Anterior cingulate cortex (tissue), 58 donors: ENCODE data around the gene KIRREL3.

Experiments
- DNase-seq, 58 donors: peaks; one replicate each; lab custom pipeline; 2025; lab: John Stamatoyannopoulos, UW

KIRREL3 gene

DNA sequence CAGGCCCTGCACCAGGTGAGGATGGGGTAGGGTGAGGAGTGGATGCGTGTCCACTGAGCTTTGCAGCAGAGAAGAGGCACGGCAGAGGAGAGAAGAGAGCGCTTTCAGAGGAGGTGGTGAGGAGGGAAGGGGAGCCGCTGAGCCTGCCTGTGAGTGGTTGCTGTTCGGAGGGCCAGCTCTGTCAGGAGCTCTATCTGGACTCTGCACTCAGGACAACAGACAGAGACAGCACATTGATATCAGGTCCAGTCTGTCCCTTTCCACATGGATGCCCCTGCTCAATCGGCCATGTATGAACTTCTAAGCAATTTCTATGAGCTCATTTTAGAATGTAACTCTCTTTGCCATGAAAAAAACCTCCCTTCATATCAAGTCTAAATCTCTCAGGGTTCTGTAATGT, 158.6 kb downstream of the KIRREL3 start:
- no peak for DNase-seq

DNA sequence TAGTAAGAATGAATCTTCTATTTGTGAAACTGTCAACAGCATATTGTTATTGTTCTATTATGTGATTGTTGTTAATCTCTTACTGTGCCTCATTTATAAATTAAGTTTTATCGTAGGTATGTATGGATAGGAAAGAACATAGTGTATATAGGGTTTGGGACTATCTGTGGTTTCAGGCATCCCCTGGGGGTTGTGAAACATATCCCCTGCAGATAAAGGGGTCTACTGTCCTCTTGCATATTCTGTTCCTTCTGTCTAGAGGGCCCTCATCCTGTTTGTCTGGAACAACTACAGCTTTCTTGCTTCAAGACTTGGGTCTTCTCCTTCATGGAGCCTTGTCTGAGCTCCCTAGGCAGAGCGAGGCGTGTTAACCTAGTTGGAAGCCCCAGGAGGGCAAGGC, 159.6 kb downstream of the KIRREL3 start:
- no peak for DNase-seq

DNA sequence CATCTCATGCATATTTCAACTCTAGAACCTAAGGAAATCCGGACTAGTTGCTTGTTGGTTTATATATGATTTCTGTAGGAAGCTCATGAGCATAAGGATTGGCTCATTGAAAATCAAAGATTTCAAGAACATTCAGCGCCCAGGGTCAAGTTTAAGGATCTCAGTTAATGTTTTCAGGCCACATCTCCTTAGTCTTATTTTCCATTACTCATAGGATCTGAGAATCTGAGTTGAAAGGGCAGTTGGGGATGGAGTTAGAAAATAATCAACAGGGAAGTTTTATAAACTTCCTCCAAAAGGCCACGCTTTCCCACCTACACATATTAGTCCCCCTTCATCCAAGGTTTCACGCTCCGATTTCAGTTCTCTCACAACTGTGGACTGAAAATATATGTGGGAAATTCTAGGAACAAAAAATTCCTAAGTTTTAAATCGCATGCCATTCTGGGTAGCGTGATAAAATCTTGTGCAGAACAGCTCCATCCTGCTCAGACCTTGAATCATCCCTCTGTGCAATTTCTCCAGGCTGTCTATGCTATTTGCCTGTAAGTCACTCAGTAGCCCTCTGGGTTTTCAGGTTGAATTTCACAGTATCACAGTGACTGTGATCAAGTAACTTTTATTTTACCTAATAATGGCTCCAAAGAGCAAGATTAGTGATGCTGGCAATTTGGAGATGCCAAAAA, 160.2 kb downstream of the KIRREL3 start:
- DNase-seq = no peak

DNA sequence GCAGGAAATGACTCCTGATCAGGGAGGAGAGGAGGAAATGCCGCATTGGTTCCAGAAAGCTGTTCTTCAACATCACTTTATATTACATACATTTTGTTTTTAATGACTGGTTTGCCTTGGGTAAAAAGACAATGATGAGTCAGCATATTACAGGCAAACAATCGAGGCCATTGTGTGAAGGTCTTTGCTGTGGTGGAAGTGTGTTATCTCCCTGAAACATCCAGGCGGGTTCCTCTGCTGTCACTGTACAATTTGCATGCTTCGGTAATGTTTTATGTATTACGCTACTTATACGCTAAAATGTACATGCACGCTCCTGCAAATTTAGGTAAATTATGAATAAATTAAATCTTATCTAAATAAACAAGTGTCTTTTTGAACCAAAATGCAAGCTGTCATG, 161.1 kb downstream of the KIRREL3 start:
- peak in 14 of 58 donors; percentile 4 to 58 (median 21) for DNase-seq

DNA sequence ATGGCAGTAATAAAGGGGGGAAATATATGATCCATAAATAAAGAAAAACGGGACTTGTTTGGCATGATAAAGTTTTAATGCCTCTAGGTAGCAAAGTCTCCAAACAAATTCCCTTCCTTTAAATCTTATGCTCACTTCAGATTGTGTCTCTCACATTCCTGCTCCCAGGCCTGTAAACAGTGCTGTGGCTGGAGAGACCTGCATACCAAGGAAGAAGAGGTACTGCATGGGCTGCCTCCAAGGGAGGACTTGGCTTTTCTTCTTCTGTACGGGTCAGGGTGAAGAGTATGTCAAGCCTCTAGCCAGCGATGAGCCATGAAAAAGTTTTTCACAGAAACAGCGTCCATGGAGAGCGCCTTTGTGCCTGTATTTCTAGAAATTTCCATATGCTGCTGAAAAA, 161.8 kb downstream of the KIRREL3 start:
- DNase-seq = no peak

DNA sequence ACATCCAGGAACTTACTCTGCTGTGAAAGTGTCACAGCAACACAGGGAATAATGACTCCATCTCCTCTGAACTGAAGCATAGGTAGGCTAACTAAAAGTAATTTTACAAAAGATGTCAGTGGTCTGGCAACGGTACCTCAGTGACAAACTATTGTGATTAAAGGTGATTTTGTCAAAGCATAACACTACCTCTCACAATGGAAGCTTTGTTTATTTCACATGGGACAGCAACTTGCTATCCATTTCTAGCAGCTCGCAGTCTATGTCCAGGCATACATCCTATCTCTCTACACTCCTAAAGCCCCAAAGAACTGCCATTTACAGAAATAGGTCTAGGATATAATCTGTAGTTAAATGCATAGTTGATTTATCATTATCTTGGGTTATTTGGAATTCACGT, 163.0 kb downstream of the KIRREL3 start:
- no peak for DNase-seq

DNA sequence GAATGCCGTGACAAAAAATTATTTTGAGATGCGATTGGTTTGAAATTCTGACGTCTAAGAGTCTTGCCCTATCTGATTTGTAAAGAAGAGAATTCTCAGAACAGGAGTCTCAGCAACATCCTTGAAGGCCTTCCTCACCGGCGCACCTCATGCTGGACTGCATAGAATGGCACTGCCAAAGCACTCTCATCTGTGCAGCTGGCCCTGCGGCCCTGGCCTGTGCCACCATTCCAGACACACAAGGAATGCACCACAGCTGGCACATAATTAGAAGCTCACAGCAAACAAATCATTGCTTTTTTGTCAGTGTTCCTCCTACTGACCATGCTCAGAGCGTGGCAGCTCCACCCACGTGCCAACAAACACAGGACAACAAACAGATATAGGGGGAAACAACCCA, 166.0 kb downstream of the KIRREL3 start:
- peak in 15 of 58 donors; percentile 4 to 51 (median 18) for DNase-seq

DNA sequence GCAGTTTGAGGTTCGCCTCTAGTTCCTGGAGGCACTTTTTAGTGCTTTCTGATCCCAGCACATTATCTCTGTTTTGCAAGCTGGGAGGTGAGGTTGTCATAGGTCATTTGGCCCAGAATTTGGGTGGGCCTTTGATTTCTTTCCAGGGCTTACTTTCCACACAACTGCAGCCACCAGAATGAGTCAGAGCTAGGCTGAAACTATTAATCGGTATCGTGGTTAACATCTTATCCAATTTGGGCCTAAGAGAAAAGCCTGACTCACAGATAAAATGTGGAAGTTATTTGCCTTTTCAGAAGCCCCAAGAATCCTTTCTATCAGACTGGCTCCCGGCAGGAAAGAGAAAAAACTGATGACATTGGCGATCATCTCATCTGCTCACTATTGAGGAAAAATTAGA, 166.4 kb downstream of the KIRREL3 start:
- no peak for DNase-seq

DNA sequence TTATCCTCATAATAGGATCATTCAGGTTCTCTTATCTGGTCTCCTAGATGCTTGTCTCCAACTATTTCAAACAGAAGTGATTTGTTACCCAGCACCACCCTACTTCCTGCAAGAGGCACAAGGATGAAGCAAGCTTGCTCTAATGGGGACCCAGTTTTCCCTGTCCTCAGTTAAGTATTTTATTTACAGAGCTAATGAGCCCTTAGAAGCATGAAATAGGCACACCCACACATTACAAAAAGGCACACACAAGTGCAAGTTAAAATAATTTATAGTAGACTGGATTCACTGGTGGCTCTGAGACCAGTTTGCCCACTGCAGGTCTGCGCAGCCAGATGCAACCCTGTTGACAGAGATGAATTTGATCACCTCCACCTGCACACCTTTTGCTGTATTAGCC, 167.5 kb downstream of the KIRREL3 start:
- no peak for DNase-seq

DNA sequence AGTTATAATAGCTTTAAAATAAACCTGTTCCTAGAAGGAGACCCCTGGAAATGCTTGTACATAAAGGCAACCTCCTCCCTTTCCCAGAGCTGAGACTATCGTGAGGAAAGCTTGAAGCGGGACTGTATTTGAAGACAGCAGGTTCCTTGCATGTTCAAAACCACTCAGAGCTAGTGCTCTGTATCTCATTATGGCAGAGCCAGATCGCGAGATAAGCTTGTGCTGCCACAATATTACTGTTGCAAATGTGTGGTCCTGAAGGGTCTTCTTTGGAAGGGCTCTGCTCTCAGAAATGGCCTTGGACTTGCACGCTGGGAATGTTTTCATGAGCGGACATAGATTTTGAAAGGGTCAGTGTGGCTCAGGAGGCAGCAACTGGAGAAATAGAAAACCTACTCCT, 168.2 kb downstream of the KIRREL3 start:
- DNase-seq = no peak

DNA sequence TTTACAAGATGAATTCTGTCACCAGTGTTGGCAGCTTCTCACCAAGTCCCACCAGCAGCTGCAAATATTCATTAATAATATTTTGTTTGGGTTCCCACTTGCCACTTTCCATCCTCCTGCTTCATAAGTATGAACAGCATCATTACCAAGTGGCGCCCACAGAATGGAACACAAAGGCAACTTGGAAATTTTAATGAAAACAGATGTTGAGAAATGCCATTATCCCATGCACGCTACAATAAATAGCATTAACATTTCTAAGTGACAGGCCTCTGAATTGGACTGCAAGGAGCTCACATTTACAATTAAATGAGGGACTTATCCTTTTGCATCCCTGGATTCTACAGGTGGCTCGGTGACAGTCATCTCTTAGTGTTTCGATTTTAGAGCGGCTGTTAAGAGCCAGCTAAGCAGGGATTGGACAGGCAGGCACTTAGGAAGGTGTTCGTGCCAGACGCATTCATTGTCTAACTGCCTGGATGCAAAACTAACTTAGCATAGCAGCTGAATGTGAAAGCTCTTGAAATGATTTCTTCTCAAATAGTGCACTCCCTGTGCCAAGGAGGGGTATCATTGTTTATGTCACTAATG, 170.3 kb downstream of the KIRREL3 start:
- no peak for DNase-seq

DNA sequence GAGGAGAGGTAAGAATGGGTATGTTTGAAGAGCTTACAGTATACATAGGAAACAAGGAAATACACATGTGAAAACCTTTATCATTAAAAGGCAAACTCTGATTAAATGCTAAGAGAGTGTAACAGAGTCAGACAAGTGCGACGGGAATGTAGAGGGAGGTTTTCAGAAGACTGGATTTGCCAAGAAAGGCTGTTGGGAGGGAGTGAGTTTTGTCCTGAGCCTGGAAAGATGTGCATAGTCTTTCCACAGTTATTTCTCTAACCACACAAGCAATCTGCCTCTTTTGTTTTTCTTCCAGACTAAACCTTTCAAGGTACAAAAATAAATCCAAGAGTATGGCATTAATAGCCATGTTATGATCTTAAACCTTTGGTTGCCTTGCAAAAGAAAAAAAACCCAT, 170.9 kb downstream of the KIRREL3 start:
- DNase-seq = no peak

DNA sequence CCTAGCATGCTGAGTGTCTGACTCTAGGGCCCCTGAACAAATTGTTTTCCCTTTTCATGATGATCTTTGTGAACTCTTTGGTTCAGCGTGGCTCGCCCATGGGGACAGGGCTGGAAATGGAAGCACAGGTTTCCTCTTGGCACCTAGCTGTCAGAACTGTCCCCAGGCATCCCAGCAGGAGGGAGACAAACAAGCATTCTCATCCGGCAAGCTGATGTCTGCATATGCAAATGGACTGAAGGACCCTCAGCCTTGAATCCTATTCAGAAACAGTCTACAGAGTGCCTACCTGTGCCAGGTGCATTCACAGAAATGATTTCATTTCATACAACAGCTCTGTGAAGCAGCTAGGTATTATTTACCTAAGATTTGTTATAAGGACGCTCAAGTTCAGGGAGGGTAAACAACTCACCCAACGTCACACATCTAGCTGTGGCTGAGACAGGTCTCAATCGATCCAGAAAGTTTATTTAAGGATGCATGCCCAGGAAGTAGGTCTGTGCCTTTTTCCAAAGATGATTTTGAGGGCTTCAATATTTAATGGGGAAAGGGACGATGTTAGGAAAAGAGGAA, 176.4 kb downstream of the KIRREL3 start:
- DNase-seq = no peak

DNA sequence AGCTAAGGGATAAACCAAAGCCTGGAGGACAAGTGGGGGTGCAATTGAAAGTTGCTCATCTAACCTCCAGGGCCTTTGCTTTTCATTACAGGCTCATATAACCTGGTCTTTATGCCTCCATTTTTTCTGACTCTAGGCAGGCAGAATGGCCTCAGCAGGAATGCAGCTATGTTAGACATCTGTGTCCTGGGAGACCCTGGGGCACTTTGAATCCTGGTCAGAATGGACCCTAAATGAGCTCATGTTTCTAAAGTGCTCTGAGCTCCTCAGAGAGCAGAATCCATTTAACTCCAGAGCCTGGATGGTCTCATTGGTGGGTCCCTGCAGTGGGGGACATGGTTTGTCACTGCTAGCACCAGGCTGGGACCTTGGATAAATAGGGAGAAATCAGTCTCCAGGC, 177.3 kb downstream of the KIRREL3 start:
- no peak for DNase-seq

DNA sequence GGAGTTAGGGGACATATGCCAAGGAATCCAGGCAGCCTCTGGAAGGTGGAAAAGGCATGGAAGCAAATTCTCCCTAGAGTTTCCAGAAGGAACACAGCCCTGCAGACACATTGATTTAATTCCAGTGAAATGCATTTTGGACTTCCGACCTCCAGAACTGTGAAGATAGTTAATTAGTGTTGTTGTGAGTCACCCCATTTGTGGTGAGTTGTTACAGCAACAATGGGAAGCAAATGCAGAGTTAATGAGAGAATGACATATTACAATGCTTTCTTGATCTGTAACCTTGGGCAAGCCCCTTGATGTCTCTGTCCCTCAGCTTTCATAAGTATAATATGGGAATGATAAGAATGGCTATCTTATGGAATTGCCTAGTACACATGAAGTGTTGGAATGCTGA, 178.7 kb downstream of the KIRREL3 start:
- no peak for DNase-seq

DNA sequence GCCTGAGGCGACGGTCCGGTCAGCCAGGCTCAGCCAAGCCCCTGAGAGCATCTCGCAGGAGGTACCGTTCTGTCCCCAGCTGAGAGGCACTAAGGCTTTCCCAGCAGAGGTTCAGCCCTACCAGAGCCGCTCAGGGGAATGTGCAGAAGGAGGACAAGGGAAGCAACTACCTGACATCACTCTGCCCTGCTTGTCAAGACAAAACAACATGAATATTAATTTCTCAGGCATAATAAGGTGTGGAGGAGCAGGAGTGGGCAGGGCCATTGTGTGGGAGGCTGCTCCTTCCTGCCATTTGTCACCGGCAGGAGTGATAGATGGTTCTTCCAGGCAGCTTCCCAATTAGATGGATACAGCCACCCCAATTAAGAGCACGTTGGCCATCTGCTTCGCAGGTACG, 181.4 kb downstream of the KIRREL3 start:
- DNase-seq = no peak

DNA sequence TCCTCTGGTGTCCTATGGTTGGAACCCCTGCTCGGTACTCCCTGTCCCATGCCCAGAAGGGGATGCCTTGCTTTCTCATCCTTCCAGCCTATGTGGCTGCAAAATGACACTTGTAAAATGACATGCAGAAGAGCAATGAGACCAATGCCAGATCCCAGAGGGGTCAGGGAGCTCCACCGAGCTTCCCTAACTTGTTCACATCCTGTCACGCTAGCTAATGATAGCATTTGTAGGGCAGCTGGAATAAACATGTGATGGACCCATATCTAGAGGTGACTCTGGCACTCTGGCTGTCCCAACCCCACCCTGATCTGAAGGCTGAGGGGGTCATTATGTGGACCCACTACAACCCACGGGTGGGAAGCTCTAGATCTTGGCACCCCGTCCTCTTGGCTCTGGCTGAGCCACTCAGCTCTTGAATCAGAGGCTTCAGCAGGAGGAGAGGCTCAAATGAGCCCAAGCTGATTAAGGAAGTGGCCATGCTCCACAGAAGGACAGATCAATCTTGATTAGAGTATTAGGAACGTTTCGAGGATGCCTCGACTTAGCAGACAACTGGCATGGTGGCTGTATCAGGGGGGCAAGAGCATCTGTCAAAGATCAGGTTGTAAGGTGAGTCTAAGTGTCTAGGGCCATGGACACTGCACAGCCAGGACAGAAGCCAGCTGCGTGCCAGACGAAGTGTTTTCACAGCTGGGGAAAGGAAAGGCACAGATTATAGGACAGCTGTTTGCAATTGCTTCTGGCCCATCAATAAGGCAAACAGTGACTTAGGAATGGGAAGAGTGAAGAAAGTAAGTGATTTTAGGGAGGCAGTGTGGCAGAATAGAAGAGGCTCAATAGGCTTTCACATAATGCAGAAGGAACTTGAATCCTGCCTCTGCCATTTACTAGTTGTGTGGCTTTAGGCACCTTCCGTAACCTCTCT, 182.8 kb downstream of the KIRREL3 start:
- DNase-seq = no peak

DNA sequence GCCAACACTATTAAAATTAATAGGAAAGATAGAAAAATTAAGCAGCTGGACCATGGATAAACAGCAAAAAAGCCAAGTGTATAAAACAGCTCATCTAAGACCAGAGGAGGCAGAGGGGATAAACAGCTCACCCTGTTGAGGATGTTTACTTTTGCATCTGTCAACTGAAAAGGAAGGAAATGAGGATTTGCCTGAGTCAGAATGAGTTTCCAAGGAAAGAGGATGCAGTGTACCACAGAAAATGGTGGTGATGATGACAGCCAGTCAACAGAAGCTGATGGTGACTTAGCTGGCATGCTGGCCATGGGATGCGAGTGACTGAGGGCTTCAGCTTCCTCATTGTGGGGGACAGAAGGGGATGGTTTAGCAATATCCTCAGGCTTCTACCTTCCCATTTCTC, 183.5 kb downstream of the KIRREL3 start:
- no peak for DNase-seq

DNA sequence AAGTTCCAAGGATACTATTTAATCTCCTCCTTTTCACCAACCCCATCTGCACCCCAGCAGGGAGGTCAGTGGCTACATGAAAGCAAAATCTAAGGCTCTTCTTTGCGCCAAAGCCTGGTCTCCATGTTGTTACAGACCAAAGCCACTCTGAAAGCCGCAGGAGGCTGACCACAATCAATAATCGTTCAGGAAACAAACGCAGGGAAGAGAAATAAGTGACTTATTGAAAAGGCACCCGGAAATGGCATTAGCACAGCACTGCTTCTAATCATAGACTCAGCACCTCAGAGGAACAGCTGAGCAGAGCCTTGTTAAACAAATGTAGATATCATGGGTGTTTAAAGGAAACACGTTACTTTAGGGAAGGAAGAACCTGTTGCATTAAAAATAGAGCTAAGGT, 183.9 kb downstream of the KIRREL3 start:
- DNase-seq = no peak

DNA sequence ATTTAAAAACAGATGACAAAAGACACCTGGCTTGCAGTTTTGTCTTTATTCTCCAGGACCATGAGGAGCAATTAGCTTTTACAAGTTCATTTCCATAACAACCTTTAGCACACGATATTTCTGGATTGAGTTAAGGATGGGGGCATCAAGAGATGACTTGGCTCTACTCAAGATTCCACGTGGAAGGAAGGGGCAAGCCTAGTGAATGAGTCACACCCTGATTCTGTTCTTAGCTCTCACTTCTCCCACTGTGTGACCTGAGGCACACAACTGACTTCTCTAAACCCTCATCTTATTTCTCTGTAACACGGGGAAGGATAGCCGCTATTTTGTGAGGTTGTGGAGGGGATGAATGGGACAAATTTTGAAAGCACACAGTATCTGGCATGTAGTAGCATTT, 185.5 kb downstream of the KIRREL3 start:
- no peak for DNase-seq

DNA sequence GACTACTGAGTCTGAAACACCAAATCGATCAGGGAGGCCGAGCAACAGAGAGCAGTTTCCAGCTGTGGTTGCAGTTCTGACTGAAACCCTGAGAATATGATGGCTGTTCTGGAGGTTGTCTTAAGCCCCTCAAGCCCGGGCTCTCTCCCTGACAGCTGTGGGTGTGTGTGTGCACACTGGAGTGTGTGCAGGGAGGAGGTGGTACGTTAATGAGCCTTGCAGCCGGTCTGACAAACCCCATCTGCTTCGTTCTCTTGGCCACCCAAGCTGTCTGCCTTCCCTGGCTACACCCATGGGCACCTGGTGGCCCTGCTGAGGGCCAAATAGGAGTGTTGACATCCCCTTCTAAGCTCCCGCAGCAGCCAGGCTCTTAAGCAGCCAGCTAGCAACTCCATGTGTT, 189.8 kb downstream of the KIRREL3 start:
- peak in 1 of 58 donors; percentile 9 for DNase-seq
